AG04450 (cell line): ENCODE results near the gene RFT1. TPM values are rescaled to one million over a fixed set of nuclear protein-coding genes. Genes with fewer than 3 reads are reported as not detected.

Experiments used
- CTCF ChIA-PET: fragments of 300-600, 350-600 bp; formaldehyde crosslinking; extraction: SDS; loops from one replicate; lab custom pipeline; 2022; ENCODE audit warnings: antibody characterized with exemption, inconsistent platforms; lab: Charles Lee
- POLR2A ChIA-PET: fragments of 350-600 bp; formaldehyde crosslinking; extraction: SDS; loops from one replicate; lab custom pipeline; 2021; ENCODE audit warnings: antibody characterized with exemption, inconsistent platforms; lab: Yijun Ruan, JAX
- DNase-seq: peaks from one replicate; pipeline ENCODE4 v3.0.0-alpha.2; 2011; ENCODE audit warnings: low read depth, low spot score
- H3K27ac ChIP-seq: one replicate; pipeline ENCODE4 v1.5.1; 2012; ENCODE audit warnings: low read depth, low read length, control low read depth
- H3K27me3 ChIP-seq: one replicate; pipeline ENCODE4 v1.6.0; 2012; ENCODE audit warnings: low read length; ENCODE audit not compliant: control insufficient read depth, insufficient read depth
- H3K4me3 ChIP-seq: 2 replicates; pipeline ENCODE4 v1.5.1; 2011; ENCODE audit warnings: mild to moderate bottlenecking, low read depth, low read length, control low read depth
- H3K9me3 ChIP-seq: 2 replicates; pipeline ENCODE4 v1.5.1; 2012; ENCODE audit warnings: low read length; ENCODE audit not compliant: control insufficient read depth, insufficient read depth
- polyA plus RNA-seq: library from polyadenylated mRNA; depleted of rRNA; stranded (reverse); fragments of >200 nt; gene quantifications from 2 replicates; pipeline ENCODE4 v1.2.3, GENCODE V29; 2011
- TF ChIP-seq, protein P1 (sequence below): IDR thresholded peaks from 2 replicates; pipeline ENCODE4 v1.5.1; 2011; ENCODE audit warnings: low read depth, low read length, control low read depth, inconsistent platforms

RFT1 gene
- polyA plus RNA-seq, 1 experiment, result 26.4 TPM

DNA sequence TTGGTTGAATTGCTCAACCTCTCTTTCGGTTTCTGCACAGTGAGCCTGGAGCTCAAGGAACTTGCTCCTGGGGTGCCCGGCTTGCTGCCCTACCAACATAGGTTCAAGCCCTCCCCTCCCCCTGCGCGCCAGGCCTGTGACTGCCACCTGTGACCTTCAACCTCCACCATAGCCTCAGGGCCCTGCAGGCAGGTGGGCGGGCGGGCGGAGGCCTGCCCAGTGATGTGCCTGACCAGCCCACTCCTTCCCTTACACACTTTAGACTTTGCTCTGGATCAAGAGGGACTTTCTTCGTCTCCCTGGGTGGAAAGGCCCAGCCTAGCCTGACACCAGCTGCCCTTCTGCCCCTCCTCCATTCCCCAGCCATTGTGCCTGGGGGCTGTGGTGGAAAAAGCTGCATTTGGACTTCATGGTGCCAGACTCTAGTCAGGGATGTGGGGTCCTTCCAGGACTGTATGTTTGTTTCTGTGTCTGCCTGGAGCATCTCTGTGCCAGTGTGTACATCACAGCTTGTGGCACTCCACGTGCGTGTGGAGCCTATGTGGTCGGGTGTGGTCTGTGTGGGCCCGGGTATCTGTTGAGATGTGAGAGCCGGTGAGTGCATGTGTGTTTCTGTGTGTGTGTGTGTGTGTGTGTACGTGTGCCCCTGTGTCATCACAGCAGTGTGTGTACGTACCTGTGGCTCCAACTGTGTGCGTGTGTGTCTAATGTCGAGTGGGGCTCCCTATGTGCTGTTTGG, 40.3 kb upstream of the RFT1 start:
- TF ChIP-seq, protein P1, sequence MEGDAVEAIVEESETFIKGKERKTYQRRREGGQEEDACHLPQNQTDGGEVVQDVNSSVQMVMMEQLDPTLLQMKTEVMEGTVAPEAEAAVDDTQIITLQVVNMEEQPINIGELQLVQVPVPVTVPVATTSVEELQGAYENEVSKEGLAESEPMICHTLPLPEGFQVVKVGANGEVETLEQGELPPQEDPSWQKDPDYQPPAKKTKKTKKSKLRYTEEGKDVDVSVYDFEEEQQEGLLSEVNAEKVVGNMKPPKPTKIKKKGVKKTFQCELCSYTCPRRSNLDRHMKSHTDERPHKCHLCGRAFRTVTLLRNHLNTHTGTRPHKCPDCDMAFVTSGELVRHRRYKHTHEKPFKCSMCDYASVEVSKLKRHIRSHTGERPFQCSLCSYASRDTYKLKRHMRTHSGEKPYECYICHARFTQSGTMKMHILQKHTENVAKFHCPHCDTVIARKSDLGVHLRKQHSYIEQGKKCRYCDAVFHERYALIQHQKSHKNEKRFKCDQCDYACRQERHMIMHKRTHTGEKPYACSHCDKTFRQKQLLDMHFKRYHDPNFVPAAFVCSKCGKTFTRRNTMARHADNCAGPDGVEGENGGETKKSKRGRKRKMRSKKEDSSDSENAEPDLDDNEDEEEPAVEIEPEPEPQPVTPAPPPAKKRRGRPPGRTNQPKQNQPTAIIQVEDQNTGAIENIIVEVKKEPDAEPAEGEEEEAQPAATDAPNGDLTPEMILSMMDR, result no peak
- Histone ChIP-seq H3K27me3 (no peaks in the 10 kb centered on the region), H3K9me3 (no peaks in the 10 kb centered on the region; the same call in 1 of the 2 replicates), H3K27ac (no peak overlapping the region), H3K4me3 (no peak overlapping the region)
- POLR2A ChIA-PET, result no interaction called here
- CTCF ChIA-PET, result interaction anchor here (1.3 to 2.2 kb wide), 2 partner anchors 25 to 56 kb away, joined by 3 to 7 read pairs; no protein-coding TSS in a partner anchor
- DNase-seq, result no peak

DNA sequence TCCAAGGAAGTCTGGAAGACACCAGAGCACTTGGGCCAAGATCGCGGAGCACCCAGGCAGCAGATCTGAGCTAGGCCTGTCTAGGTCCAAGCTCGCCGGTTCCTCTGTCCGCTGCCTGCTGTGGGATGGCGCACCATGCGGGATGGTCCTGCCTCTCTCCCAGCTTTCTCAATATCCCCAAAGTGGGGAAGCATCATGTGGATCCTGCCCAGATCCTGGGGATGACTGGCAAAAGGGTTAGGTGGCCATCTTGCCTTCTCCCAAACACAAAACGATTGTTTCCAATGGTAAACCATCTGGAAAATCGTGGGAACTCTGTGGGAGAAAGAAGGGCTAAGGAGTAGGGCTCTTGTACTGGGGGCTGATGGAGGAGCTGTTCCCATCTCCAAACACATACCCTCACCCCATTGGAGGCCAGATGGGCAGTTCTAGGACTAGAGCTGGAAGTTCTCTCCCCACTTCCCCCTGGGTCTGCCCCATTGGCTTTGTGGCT, 39.6 kb upstream of the RFT1 start:
- CTCF ChIA-PET, result interaction anchor here (0.6 to 2.2 kb wide), 3 partner anchors 26 to 428 kb away, joined by 3 to 7 read pairs (median 3); no protein-coding TSS in a partner anchor

DNA sequence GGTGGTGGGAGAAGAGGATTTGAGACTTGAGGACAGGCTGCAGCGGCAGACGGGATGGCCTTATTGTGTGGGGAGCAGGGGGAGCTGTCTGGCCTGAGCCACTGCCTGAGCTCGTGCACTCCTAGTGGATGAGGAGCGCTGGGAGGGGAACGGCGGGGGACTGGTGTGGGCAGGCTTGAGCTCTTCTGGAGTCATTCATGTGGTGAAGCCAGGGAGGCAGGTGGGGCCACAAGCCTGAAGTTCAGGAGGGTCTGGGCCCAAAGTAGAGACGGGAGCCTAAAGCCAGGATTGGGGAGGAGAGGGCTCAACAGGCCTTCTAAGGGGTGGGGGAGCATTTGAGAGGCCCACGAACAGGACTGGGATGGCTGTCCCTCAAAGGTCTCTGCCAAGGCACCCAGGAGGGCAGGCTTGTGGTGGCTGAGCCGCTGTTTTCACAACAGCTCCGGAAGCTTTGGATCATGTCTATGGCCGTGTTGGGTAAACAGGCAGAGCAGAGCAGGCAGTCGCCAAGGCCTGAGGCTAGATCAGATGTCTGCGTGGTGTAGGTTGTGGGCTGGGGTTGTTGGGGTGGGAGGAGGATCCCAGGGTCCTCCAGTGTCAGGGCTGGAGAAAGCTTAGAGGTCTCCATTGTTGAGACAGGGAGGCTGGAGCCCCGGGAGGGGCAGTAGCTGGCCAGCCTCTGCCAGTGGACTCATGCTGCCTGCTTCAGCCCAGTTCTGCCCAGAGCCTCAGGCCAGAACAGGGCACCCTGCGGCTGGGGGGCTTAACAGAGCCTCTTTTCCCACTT, 39.0 kb upstream of the RFT1 start:
- Histone ChIP-seq H3K27ac (no peak overlapping the region), H3K9me3 (no peaks in the 10 kb centered on the region; the same call in 1 of the 2 replicates), H3K4me3 (no peak overlapping the region), H3K27me3 (no peaks in the 10 kb centered on the region)
- ChIA-PET POLR2A (interaction anchor here (0.7 kb wide), 1 partner anchor 18 kb away, joined by 3 read pairs; no protein-coding TSS in a partner anchor), CTCF (interaction anchor here (0.6 to 2.2 kb wide), 3 partner anchors 26 to 427 kb away, joined by 3 to 7 read pairs (median 3); no protein-coding TSS in a partner anchor)
- DNase-seq, result no peak
- TF ChIP-seq, protein P1, result no peak

More for the DNA sequence above, 39.6 kb upstream of the RFT1 start:
- TF ChIP-seq, protein P1, result no peak
- Histone ChIP-seq H3K27me3 (no peaks in the 10 kb centered on the region), H3K4me3 (no peak overlapping the region), H3K27ac (no peak overlapping the region), H3K9me3 (no peaks in the 10 kb centered on the region; the same call in 1 of the 2 replicates)
- POLR2A ChIA-PET, result no interaction called here
- no peak for DNase-seq

DNA sequence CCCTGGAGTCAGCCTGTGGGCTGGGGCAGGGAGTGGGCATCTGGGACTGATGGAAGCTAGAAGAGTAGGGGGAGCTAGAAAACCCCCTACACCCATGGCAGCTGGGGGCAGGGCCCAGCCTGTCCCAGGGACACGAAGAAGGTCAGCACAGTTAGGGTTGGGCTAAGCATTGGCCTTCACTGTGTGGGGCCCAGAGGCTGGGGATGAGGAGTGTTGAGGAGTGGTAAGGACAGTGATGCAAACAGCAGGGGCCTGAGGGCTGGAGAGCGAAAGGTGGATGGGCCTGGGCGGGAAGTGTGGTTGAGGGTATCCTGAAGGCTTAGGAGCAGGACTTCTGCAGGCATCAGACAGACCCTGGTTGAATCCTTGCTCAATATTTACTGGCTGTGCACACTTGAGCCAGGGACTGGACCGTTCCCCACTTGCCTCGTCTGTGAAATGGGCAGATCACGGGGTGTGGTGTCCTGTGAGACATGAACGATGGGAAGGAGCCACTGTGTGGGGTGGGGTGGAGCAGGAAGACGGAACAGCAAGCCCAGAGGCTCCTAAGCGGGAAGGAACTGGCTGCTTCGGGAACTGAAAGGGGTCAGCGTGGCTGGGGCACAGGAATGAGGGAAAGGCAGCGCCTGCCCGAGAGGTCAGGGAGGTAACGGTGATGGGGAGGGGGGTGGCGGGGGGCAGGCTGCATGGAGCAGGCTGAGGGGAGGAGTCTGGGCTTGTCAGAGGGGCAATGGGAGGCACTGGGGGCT, 38.1 kb upstream of the RFT1 start:
- H3K27ac ChIP-seq, result no peak overlapping the region
- TF ChIP-seq, protein P1, result no peak
- POLR2A ChIA-PET, result no interaction called here
- H3K27me3 ChIP-seq, result no peaks in the 10 kb centered on the region
- CTCF ChIA-PET, result interaction anchor here (0.9 to 2.2 kb wide), 2 partner anchors 9 to 27 kb away, joined by 3 to 7 read pairs; no protein-coding TSS in a partner anchor
- H3K9me3 ChIP-seq, result no peaks in the 10 kb centered on the region; the same call in 1 of the 2 replicates
- DNase-seq, result no peak
- H3K4me3 ChIP-seq, result no peak overlapping the region
